OCI-LY3 (cell line): ENCODE measurements around the gene CENPVL3.

Experiments used
- H2AFZ ChIP-seq: fragments of 200-600, 300-600 bp; shearing (Covaris generic); 2 replicates; pipeline ENCODE4 v1.6.0; 2014; ENCODE audit warnings: antibody characterized with exemption, low read depth, low read length
- H3K27ac ChIP-seq: fragments of 200-600, 300-600 bp; sonication (generic); 2 replicates; pipeline ENCODE4 v1.5.1; 2014; ENCODE audit warnings: mild to moderate bottlenecking, low read length, moderate library complexity, mixed read lengths
- H3K27me3 ChIP-seq: fragments of 200-600, 300-600 bp; sonication (generic); 2 replicates; pipeline ENCODE4 v1.6.1; 2014; ENCODE audit warnings: low read depth, low read length, mixed read lengths
- H3K36me3 ChIP-seq: fragments of 200-600, 300-600 bp; sonication (generic); replicated peaks from 2 replicates; pipeline ENCODE3; 2014; ENCODE audit warnings: low read depth, low read length, mixed read lengths
- H3K4me1 ChIP-seq: fragments of 300-600, 200-600 bp; sonication (generic); 2 replicates; pipeline ENCODE4 v1.6.1; 2014; ENCODE audit warnings: low read length, mixed read lengths
- H3K4me2 ChIP-seq: fragments of 200-600, 300-600 bp; sonication (generic); 2 replicates; pipeline ENCODE4 v1.6.1; 2014; ENCODE audit warnings: low read length, mixed read lengths
- H3K4me3 ChIP-seq: fragments of 300-600, 200-600 bp; sonication (generic); 2 replicates; pipeline ENCODE4 v1.5.1; 2014; ENCODE audit warnings: antibody characterized with exemption, mild to moderate bottlenecking, low read length, moderate library complexity
- H3K79me2 ChIP-seq: fragments of 300-600, 200-600 bp; shearing (Covaris generic); 2 replicates; pipeline ENCODE4 v1.6.1; 2014; ENCODE audit warnings: mild to moderate bottlenecking, low read length, mixed read lengths
- H3K9ac ChIP-seq: fragments of 300-600, 200-600 bp; shearing (Covaris generic); 2 replicates; pipeline ENCODE4 v1.6.0; 2014; ENCODE audit warnings: mild to moderate bottlenecking, low read length, moderate library complexity
- H3K9me3 ChIP-seq: fragments of 200-600, 300-600 bp; shearing (Covaris generic); 2 replicates; pipeline ENCODE4 v1.6.1; 2014; ENCODE audit warnings: low read length, mixed read lengths; ENCODE audit not compliant: insufficient read depth
- H4K20me1 ChIP-seq: fragments of 200-600, 300-600 bp; sonication (generic); 2 replicates; pipeline ENCODE4 v1.6.1; 2016; ENCODE audit warnings: low read length, mixed read lengths; ENCODE audit not compliant: insufficient read depth
- CTCF ChIP-seq: fragments of 200-600, 300-600 bp; sonication (generic); IDR thresholded peaks from 2 replicates; pipeline ENCODE4 v1.5.1; 2014; ENCODE audit warnings: antibody characterized with exemption, low read length, low read depth
- EZH2phosphoT487 ChIP-seq: fragments of 200-600 bp; shearing (Covaris generic); IDR thresholded peaks from 2 replicates; pipeline ENCODE4 v1.6.1; 2018; ENCODE audit warnings: antibody characterized with exemption, mixed run types, low read depth

CENPVL3 gene

GRCh38 chrX:51614353-51615012 lies 4.2 kb downstream of the CENPVL3 start:
- Histone ChIP-seq H2AFZ (no peak overlapping the region), H3K9ac (no peak overlapping the region), H3K4me3 (no peak overlapping the region), H3K4me1 (no peaks in the 10 kb centered on the region), H3K27ac (no peak overlapping the region), H4K20me1 (no peaks in the 10 kb centered on the region), H3K36me3 (no peaks in the 10 kb centered on the region), H3K4me2 (no peak overlapping the region), H3K27me3 (no peaks in the 10 kb centered on the region), H3K79me2 (no peaks in the 10 kb centered on the region), H3K9me3 (no peaks in the 10 kb centered on the region)
- TF ChIP-seq EZH2phosphoT487 = no peak
- TF ChIP-seq CTCF = peak; percentile 73

GRCh38 chrX:51608766-51609165 lies 9.9 kb downstream of the CENPVL3 start:
- no peak overlapping the region for H3K27ac ChIP-seq
- H3K27me3 ChIP-seq = no peaks in the 10 kb centered on the region
- H3K4me1 ChIP-seq = peaks cover 6% of the 10 kb centered on the region; the same call in 1 of the 2 replicates
- H3K4me2 ChIP-seq = no peak overlapping the region
- no peaks in the 10 kb centered on the region for H3K79me2 ChIP-seq
- no peak for TF ChIP-seq CTCF
- no peak for TF ChIP-seq EZH2phosphoT487
- H3K36me3 ChIP-seq = no peaks in the 10 kb centered on the region
- H3K4me3 ChIP-seq = no peak overlapping the region
- no peak overlapping the region for H2AFZ ChIP-seq
- no peak overlapping the region for H3K9ac ChIP-seq
- no peaks in the 10 kb centered on the region for H3K9me3 ChIP-seq
- H4K20me1 ChIP-seq = no peaks in the 10 kb centered on the region

- Histone ChIP-seq H3K9ac (no peak overlapping the region), H3K4me2 (no peak overlapping the region), H3K79me2 (no peaks in the 10 kb centered on the region), H3K4me3 (no peak overlapping the region), H3K4me1 (peaks cover 6% of the 10 kb centered on the region; the same call in 1 of the 2 replicates), H3K9me3 (no peaks in the 10 kb centered on the region), H3K27me3 (no peaks in the 10 kb centered on the region), H3K27ac (no peak overlapping the region), H3K36me3 (no peaks in the 10 kb centered on the region), H4K20me1 (no peaks in the 10 kb centered on the region), H2AFZ (no peak overlapping the region)
- TF ChIP-seq EZH2phosphoT487 (no peak), CTCF (no peak)
Observed at GRCh38 chrX:51608126-51608525, 10.6 kb downstream of the CENPVL3 start.

GRCh38 chrX:51606446-51606845 lies 12.3 kb downstream of the CENPVL3 start:
- H3K9me3 ChIP-seq = no peaks in the 10 kb centered on the region
- H3K9ac ChIP-seq = no peak overlapping the region
- no peaks in the 10 kb centered on the region for H3K27me3 ChIP-seq
- H4K20me1 ChIP-seq = no peaks in the 10 kb centered on the region
- no peaks in the 10 kb centered on the region for H3K79me2 ChIP-seq
- TF ChIP-seq EZH2phosphoT487 (no peak), CTCF (no peak)
- H3K4me1 ChIP-seq = peaks cover 6% of the 10 kb centered on the region; the same call in 1 of the 2 replicates
- no peak overlapping the region for H3K27ac ChIP-seq
- no peaks in the 10 kb centered on the region for H3K36me3 ChIP-seq
- no peak overlapping the region for H3K4me2 ChIP-seq
- H3K4me3 ChIP-seq = no peak overlapping the region
- no peak overlapping the region for H2AFZ ChIP-seq
